Nucleus accumbens (tissue), 56 donors: ENCODE measurements around the gene CAV1.
"Not testable (repeated sequence)": the region's sequence is repeated elsewhere in the genome, so short reads cannot be mapped to it uniquely, and the experiment has no call there.

Source experiments
- DNase-seq, 56 donors: peaks; one replicate each; lab custom pipeline; 2025; lab: John Stamatoyannopoulos, UW

Gene CAV1

DNA sequence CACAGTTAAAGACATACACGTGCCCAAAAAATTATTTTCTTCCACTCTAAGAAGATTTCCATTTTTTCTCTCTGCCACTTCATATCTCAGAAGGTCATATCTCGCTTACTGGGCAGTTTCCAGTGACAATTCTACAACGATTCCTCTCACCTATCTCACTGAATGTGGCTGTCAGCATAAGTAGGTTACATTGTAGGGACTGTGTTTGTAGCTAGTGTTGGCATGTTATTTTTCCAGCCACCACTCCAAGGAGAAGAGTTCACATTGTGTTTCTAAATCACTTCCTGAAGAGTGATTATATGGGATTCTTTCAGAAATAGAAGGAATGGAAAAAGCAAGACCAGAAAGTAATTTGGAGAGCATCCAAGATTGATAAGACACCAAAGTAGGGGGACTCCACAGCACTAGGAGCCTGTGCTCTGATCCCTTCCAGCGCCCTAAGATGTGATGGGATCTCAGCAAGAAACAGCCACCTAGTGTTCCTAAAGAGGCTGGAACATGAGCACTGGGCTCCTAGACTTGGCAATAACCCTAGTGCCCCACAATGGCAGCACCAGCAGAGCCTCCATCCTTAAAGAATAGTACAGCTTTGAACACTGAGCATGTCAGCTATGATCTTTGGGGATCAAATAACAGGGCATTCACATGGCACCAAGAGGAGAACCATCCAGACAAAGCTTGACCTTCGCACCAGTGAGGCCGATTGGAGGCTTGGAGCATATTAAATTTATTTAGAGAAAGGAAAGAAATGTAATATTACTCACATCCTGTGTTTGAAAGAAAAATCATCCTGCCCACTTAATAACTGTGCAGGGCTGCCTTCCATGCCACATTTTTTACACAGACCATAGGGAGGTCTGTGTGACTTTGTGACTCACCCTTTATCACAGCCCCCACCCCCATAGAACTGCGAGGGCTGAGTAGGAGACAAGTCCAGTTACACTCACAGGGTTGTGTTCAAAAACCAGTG lies 51.8 kb downstream of the CAV1 start:
- DNase-seq, result no peak

GRCh38 chr7:116577320-116577871 lies 52.6 kb downstream of the CAV1 start:
- no peak for DNase-seq

DNA sequence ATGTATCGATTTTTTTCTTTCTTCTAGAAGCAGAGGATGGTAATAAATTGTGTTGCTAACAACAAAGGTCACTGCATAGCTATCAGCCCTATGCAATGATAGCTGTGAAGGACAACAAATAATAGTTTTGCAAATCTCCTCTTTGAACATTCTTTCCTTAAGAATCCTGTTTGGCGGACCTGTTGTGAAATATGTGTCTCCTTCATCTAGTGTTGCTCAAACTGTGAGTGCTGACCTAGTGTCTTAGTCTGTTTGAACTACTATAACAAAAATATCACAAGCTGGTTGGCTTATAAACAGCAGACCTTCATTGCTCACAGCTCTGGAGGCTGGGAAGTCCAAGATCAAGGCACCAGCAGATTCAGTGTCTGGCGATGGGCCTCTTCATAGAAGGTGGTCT lies 53.7 kb downstream of the CAV1 start:
- no peak for DNase-seq

DNA sequence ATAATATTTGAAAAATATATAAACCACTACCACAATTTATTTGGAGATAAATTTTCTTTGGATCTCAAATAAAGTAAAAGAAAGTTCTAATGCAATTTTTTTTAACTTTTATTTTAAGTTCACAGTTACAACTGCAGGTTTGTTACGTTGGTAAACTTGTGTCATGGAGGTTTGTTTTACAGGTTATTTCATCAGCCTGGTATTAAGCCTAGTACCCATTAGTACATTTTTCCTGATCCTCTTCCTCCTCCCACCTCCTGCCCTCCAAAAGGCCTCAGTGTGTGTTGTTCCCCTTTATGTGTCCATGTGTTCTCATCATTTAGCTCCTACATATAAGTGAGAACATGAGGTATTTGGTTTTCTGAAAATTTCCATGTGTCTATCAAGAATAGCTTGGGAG lies 54.5 kb downstream of the CAV1 start:
- no peak for DNase-seq

DNA sequence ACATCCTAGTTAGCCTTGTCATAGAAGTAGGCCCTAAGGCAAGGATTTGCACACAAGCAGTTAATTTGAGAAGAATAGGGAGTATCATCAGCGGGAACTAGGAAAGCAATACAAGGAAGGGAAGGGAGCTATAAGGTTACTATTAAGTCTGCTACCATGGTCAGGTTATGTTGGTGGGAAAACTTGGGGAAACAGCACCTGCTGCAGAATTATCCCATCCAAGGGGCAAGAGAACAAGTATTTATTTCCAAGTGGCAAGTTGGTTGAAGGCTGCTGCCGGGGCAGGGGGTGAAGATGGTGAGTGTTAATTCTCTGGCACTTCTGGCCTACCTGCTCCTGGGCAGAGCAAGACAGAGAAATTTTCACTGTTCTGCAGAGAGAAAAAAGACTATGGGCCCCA lies 55.0 kb downstream of the CAV1 start:
- DNase-seq, result no peak

DNA sequence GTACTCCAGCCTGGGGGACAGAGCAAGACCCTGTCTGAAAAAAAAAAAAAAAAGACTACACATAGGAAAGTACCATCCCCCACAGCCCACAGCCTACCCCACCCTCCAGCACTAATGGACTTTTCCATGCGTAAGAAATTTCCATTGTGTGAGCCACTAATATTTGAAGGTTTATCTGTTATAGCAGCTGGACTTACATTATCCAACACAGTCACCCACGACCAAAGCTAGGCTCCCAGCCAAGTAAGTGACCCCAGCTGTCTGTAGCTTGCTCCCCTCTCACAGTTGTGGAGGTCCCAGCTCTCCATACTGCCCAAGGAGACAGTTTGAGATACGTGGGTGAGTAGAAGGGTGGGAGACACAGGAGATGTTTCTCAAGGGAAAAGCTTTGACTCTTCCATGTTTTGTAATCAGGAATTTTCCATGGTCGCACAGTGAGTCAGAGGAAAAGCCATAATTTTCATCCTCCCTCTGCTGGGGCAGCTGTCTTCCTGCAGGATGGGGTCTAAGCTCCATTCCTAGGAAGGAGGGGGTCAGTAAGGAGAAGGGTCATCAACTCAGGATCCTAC lies 57.4 kb downstream of the CAV1 start:
- no peak for DNase-seq

DNA sequence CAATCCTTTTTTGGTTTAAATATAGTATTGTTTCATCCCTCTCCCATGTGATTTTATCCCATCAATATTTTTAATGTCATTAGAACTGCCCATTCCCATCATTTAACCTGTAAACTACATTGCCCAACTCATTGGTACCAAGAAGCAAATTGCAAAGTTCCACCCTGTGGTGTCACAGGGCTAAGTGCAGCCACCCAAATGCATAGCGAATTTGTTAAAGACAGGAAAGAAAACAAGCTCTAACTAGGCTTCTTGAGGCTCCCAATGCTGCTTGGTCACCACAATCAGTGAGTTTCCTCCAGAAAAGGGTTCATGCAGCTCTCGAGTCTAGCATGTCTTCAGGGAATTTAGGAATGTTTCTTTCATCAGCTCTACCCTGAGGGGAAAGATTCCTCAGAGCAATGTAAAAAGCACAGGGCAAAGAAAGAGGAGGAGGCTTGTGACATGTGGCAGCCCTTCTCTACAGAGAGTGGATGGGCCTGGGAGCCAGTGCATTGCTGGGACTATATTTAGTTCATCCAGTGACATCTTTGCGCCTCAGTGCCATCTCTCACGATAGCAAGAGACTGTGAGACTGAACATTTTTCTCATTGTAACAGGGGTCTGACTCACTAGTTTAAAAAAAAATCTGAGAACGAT lies 58.1 kb downstream of the CAV1 start:
- no peak for DNase-seq

DNA sequence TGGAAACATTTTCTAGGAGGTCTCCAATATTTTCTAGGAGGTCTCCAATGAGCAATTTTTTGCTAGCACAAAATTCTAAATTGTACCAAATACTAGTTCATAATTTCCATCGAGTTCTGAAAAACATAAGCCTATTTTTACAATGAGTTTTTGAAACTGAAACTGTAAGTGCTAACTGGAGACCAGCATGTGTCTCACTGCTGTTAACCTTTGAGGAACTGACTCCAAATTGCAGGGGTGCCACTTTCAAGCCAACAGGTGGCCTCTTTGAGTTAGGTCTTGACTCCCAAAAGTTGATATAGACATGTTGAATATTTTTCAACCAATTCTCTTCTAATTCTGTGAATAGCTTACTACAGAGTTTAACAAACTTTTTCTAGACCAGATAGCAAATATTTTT lies 58.8 kb downstream of the CAV1 start:
- no peak for DNase-seq

GRCh38 chr7:116584721-116585120 lies 59.9 kb downstream of the CAV1 start:
- no peak for DNase-seq

GRCh38 chr7:116585392-116585791 lies 60.6 kb downstream of the CAV1 start:
- DNase-seq, result no peak

GRCh38 chr7:116585967-116586366 lies 61.1 kb downstream of the CAV1 start:
- DNase-seq, result no peak

GRCh38 chr7:116587200-116587599 lies 62.4 kb downstream of the CAV1 start:
- not testable (repeated sequence) for DNase-seq

DNA sequence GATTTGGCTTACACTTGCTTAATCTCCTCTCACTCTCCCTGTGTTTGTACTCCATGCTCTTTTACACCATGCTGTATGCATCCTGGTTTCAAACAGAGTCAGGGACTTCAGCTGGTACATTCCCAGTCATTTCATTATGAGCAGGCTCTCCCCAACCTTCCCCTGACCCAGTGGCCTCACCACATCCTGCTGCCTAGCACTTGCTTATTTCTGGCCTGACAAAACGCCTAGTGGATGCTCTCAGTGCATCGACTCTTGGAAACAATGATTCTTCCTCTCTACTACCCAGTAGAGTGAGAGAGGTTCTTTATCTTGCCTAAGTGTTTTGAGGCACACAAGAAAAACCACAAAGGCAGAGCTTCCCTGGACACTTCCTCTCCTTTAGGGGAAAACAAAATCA lies 63.4 kb downstream of the CAV1 start:
- no peak for DNase-seq

DNA sequence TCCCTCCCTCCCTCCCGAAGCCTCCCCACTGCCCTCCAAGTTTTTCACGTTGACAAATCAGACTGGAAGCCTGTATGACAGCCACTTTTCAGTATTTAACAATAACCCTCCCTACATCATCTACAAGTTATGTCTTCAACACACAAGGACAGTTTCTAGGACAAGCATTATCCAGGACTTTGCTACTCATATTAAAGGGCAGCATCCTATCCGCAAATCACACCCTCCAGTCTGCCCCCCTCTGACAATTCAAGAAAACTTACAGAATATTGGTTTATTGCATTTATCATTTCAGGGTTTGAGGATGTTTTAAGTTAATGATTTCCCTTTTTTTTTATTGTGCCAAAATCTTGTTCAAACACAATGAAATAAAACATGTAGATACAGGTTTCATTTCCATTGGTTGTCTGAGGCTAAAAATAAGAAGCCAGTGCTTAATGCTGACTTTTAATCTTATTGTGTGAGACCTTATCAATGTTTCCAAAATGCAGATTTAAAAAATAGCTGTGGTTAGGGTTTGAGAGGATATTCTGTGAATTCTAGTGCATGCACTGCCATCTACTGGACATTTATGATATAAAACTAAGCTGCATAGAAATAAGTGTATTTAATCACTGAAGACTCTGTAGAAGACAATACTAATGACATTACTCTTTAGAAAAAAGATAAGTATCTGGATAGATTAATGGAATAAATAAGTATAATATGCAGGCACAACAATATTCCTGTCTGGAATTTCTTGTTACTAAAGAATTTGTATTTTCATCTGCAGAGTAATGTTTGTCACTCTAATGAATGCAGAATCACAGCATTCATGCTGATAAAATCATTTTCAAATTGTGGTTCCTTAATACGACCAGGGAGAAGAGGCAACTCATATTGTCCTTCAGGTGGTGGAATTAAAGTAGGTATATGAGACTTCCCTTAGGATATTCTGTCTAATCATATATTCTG lies 64.1 kb downstream of the CAV1 start:
- no peak for DNase-seq

DNA sequence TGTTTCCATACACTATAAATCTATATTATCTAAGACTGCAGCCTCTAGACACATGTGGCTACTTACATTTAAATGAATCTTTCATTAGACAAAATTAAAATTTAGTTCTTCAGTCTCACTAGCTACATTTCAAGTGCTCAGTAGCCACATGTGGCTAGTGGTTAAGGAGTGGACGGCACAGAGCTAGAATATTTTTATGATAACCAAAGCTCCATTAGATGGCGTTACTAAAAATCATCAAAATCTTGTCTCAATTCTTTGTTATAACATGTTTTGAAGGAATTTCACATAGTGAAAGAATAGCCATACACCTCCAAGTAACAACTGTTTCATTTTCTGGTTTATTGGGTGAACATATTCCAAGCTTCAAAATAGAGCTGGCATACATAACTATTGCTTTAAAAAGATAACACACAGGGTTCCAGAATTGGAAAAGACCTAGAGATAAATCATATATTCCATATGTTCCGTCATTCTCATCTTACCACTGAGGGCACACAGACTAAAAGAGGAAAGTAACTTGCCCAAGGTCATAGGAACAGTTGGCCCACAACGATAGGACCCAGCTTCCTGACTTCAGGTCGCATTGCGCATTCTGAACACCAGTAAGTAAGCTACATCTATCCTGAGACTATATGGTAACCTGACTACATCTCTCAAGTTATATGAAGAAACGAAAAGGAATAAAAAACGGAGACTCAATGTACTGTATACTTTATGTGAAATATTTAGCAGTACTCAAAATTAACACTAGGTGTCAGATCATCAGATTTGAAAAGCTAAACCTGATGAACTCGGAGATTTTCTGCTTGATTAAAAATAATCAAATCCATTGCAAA lies 66.6 kb downstream of the CAV1 start:
- DNase-seq, result no peak

- DNase-seq, result no peak
Observed at GRCh38 chr7:116592041-116592355, 67.2 kb downstream of the CAV1 start.

GRCh38 chr7:116592445-116592844 lies 67.6 kb downstream of the CAV1 start:
- no peak for DNase-seq

GRCh38 chr7:116593359-116594075 lies 68.7 kb downstream of the CAV1 start:
- no peak for DNase-seq

GRCh38 chr7:116595063-116595462 lies 70.2 kb downstream of the CAV1 start:
- no peak for DNase-seq
